Sigmoid colon (tissue), 4 donors: ENCODE results near the gene KCNK15.

ENCODE experiments used
- CTCF ChIP-seq, 4 experiments: fragments of 450-650 bp in 3 of 4; fragments of 200-600 bp in 1 of 4; IDR thresholded peaks; one replicate each; pipeline ENCODE4 v1.5.1; 2016 to 2019; ENCODE audit warnings: antibody characterized with exemption in 4 of 4, mild to moderate bottlenecking in 3 of 4, moderate library complexity in 2 of 4
- EP300 ChIP-seq, 4 donors: sonication (generic); formaldehyde crosslinking; IDR thresholded peaks; one replicate each; pipeline ENCODE4 v1.6.1; 2017; ENCODE audit warnings: antibody characterized with exemption in 4 of 4

DNA sequence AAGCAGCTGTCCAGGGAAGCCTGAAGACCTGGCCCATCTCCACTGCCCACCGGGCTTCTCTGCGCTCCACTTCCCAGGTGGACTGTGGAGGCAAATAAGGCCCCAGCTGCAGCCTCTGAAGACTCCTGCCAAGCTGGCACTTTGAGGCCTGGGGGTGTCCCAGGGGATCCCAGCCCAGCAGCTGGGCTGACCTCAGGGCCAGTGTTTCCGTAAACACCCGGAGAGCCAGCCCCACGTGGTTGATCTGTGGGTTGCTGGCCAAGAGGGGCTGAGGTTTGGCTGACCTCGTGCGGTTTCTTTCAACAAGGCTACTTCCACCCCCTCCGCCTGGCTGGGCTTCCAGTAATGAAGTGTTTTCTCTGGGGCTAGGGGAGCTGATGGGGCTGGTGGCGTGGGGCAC lies 42.9 kb upstream of the KCNK15 start:
- TF ChIP-seq EP300 (IDR thresholded peaks at IDR 0.05): peak in 2 of 4 donors; percentile 32 to 35
- no peak for TF ChIP-seq CTCF (IDR thresholded peaks at IDR 0.05)
